ENCODE results near the gene ZBED3. TPM values are rescaled to one million over a fixed set of nuclear protein-coding genes. Genes with fewer than 3 reads are reported as not detected.

Gene ZBED3
- total and polyA plus RNA-seq, 9 of the 15 experiments (the other 6 are each of a cell fraction or from before 2014, with no cell fraction given), result 0.01 to 0.03 (median 0.01) TPM; not detected in 5

GRCh38 chr5:77120706-77121105, 33.6 kb upstream of the ZBED3 start:
- POLR2A ChIA-PET, result no interaction called here
- 0% methylated on average over 2 of the region's 2 CpGs for WGBS (ENCODE audit: insufficient coverage, low coverage, missing lambda C conversion rate)
- H3K36me3 ChIP-seq (ENCODE audit: control insufficient read depth, insufficient read depth, low read length), result no peaks in the 10 kb centered on the region
- no peak overlapping the region for H2AFZ ChIP-seq (ENCODE audit: low read depth, low read length)
- in situ Hi-C loops (cut with MboI) (no loop called here), intact Hi-C loops (cut with micrococcal nuclease) (no loop called here)
- ATAC-seq, result no peak
- H3K9ac ChIP-seq (ENCODE audit: insufficient read depth in 1 of 2, low read depth in 2 of 2, low read length in 2 of 2), result no peak overlapping the region
- H3K27ac ChIP-seq (ENCODE audit: extremely low read depth, low read depth, low read length), result no peak overlapping the region
- TF ChIP-seq HMG20A (CRISPR knock-in tag; conservative IDR thresholded peaks at IDR 0.05) (no peak), ZNF696 (CRISPR knock-in tag; conservative IDR thresholded peaks at IDR 0.05) (no peak), ZNF511 (CRISPR knock-in tag; IDR thresholded peaks at IDR 0.05) (no peak), ZFP36 (IDR thresholded peaks at IDR 0.05; ENCODE audit: low read depth, low read length, partially characterized antibody) (no peak), ZC3H11A (IDR thresholded peaks at IDR 0.05; ENCODE audit: low read depth, low read length) (no peak), LCOR (CRISPR knock-in tag; IDR thresholded peaks at IDR 0.05) (no peak), TEAD4 (IDR thresholded peaks at IDR 0.05; ENCODE audit: low read length) (no peak), TEAD4 (CRISPR knock-in tag; IDR thresholded peaks at IDR 0.05; ENCODE audit: borderline replicate concordance) (no peak), NFE2 (IDR thresholded peaks at IDR 0.05; ENCODE audit: low read depth) (no peak), LARP7 (IDR thresholded peaks at IDR 0.05) (no peak), MLLT1 (IDR thresholded peaks at IDR 0.05) (no peak), ZBTB11 (CRISPR knock-in tag; IDR thresholded peaks at IDR 0.05) (no peak), U2AF2 (optimal IDR thresholded peaks at IDR 0.05; ENCODE audit: low read depth, low read length) (no peak), ZSCAN29 (IDR thresholded peaks at IDR 0.05) (no peak), PRPF4 (IDR thresholded peaks at IDR 0.05; ENCODE audit: insufficient read depth, low read depth, low read length, poor library complexity, severe bottlenecking) (no peak), IFI16 (CRISPR knock-in tag; IDR thresholded peaks at IDR 0.05) (no peak), HNRNPH1 (optimal IDR thresholded peaks at IDR 0.05; ENCODE audit: low read depth, low read length) (no peak), SREBF1 (IDR thresholded peaks at IDR 0.05; ENCODE audit: borderline replicate concordance, low read depth, low read length) (no peak), SMAD1 (IDR thresholded peaks at IDR 0.05; ENCODE audit: low read depth, low read length, partially characterized antibody) (no peak), NEUROD1 (IDR thresholded peaks at IDR 0.05; ENCODE audit: borderline replicate concordance, low read depth, low read length, partially characterized antibody) (no peak)
- H4K20me1 ChIP-seq (replicated peaks; ENCODE audit: control insufficient read depth, insufficient read depth, low read length), result no peaks in the 10 kb centered on the region
- H3K4me1 ChIP-seq (replicated peaks in 1 of 2; ENCODE audit: control insufficient read depth in 2 of 2, insufficient read depth in 2 of 2, low read length in 2 of 2), result no peaks in the 10 kb centered on the region
- CTCF ChIA-PET (ENCODE audit: low intra/inter-chr PET ratio), result no interaction called here
- no TSS peak for BruUV-seq (replicated peaks)
- no peaks in the 10 kb centered on the region for H3K9me3 ChIP-seq (replicated peaks; ENCODE audit: control insufficient read depth, insufficient read depth, low read depth, low read length)
- FAIRE-seq, result no peak
- H3K4me2 ChIP-seq (ENCODE audit: insufficient read depth, low read length), result no peak overlapping the region
- H3K9me1 ChIP-seq (ENCODE audit: control insufficient read depth, insufficient read depth, low read length), result no peaks in the 10 kb centered on the region
- no peak overlapping the region for H3K4me3 ChIP-seq
- DNase-seq (ENCODE audit: extremely low read depth in 1 of 4, low spot score in 3 of 4), result no peak
- H3K79me2 ChIP-seq (ENCODE audit: control insufficient read depth, insufficient read depth, low read length), result no peaks in the 10 kb centered on the region
- peaks cover 11 to 23% of the 10 kb centered on the region in 2 experiments; a peak in 4 of 5 replicates for H3K27me3 ChIP-seq (ENCODE audit: control insufficient read depth in 2 of 2, insufficient read depth in 2 of 2, low read length in 2 of 2)

Measured in K562 (cell line).